NCI-H446 treated with DMSO at 0.1 percent for 48 hours (cell line): ENCODE measurements around the gene TEAD4.

Experiments
- DNase-seq: peaks from one replicate; lab custom pipeline; 2025; lab: John Stamatoyannopoulos, UW

The TEAD4 gene

DNA sequence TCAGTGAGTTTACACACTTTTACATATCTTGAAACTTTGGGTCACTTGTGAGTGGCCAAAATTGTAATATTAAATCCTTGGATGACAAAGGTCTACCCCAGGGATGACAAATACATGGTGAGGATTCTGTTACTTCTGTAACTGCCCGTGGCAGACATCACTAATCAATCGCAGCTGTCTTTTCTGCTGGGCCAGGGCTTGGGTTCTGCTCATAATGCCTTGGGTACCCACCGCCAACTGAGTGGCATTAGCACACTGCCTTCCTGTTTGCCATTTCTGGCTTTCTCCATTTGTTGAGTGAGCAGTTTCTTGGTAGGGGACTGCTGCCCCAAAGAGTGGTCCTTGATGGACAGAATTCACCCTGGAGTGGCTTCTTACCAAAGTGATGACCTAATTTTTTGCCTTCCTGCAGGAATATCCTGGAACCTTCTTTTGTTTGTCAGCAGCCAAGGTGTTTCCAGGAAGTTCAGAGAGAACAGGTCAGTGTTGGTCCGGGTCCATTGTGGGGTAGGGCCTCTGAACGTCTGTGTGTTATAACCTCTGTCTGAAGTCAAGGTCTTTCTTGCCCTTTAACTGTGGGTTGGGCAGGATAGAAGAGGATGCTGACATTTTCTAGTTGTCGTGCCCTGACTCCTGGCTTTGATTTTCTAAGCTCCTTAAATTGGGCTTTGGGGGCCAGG, 124.2 kb downstream of the TEAD4 start:
- no peak for DNase-seq

DNA sequence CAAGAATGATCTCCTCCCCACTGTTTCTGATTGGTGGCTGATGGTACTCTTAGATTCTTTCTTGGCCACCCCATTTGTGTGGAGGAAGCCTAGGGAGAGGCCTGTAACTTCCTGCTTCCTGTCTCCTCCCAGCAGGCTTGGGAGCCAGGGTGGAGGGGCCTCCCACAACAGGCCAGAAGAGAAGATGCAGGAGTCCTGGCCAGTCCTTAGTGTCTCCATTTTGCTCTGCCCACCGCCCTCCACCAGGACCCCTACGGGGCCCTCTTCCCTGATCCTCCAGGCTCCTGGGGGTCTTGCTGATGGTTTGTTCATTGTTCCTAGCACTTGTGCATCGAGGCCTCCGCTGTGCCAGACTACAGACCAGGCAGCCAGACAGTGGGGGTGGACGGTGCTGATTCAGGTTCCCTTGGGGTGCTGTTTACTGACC, 124.7 kb downstream of the TEAD4 start:
- DNase-seq = no peak

DNA sequence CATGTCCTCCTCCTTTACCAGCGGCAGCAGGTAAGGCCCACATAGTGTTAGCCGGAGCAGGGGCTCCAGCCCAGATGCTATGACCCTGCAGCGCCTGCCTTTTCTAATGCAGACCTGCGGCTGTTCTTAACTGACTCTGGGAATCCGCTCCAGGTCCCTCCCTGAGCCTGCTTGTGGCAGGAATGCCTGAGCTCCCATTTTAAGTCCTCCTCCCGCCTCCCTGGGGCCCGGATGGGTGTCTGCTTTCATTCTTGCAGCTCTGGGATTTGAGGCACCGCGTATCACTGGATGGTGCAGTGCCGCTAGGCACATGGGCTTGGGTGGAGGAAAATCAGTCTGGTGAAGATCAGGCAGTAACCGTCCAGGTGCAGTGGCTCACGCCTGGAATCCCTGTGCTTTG, 125.5 kb downstream of the TEAD4 start:
- no peak for DNase-seq

DNA sequence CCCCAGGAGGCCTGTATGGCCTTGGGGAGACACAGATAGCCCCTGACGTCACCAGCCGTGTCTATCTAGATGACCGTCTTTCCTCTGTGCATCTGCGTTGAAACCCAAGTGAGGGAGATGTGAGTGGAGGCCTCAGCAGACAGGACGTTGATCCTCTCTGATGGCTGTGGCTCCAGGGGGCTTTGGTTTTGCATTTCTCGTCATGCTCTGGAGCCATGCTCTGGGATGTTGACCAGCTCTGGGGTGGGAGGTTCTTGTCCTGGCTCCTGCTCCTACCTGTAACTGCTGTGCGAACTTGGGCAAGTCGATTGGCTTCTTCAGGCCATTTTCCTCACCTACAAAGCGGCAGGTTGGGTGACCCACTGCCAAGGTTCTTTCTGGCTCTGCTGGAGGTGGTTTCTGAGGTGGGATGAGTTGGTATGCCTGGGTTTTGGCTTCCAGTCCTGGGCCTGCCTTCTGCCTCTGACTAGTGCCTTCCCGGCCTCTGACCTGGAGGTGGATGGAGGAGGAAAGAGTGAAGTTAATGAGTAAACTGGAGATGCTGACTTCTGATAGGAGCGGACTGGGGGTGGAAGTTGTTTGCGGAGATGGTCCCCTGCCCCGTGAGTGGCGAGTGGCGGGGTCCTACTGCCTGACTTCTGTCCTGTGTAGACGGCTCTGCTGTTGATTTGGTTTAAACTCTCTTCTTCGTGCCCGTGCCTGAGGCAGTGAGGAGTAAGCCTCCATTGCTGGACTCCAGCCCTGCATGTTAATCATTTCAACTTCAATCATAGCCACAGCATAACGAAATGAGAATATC, 126.3 kb downstream of the TEAD4 start:
- no peak for DNase-seq

DNA sequence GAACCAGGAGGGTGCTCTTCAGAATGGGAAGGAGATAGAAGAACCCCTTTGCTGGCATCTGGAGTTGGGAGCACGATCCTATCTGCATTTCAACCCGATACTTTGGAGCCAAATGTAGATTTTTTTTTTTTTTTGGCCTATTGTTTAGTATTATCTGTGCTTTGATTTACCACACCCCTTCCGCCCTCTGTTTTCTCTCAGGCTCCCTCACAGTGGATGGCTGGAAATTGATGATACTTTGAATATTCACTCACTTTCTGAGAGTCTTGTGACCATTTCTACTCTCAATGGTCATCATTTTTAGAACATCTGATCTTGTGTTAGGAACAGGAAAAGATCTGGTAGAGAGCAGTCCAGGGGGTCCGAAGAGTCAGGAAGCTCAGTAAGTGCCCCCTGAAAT, 127.0 kb downstream of the TEAD4 start:
- no peak for DNase-seq

DNA sequence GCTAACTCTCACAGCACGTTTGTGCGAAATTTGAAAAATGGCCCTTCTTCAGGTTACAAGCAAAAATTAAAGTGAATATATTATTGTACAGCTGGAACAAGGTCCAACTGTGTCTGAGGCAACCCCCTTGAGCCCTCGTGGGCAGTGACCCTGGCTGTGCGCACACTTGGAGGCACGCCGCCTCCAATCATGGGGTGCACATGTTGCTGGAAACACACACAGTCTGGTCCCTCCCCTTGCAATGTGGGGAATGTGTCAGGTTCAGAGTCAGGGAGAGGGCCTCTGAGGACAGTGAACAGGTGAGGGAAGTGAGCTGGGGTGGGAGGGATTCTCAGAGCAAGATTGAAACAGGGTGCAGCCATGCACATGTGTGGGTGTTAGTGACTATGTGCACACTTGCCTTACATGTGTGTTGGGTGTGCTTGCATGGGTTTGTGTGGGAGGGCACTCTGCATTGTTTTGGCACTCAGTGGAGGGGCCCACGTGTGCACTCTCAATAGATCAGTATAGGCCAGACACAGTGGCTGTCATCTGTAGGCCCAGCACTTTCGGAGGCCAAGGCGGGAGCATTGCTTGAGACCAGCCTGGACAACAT, 127.6 kb downstream of the TEAD4 start:
- DNase-seq = no peak

DNA sequence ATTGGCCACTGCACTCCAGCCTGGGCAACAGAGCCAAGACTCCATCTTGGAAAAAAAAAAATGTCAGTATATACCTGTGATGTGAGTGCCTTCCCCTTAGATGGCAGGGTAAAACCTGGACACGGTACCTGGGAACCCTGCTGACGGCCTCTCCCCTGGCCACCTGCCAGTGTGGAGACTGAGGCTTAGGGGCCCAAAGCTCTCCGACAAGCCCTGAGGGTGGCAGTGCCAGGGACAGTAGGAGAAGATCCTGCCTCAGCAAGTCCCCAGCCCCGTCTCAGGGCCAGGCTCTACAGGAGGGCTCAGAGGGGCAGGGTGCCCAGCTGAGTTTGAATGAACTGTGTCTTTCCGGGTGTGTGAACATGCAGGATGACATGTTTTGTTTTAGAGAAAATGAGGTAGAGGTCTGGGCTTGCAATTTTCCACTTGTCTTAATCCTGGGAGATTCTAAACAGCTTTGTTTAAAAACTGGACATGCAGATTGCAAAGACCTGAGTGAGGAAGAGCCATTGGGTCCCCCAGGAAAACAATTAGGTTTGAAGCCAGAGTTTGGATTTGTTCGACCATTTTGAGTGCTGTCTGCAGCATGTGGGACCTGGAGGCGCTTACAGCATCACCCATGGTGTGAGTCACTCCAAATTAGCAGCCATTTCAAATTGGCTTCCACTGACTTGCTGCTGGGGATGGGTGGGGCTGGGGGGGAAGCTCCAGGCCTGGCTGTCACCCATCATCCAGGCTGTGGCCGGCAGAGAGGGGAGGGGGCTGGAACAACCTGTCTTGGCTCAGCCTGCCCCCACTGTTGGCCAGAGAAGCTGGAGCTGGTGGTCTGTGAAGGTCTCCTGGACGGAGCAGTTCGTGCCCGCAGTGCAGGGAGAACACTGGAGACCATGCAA, 128.8 kb downstream of the TEAD4 start:
- DNase-seq = peak; percentile 25

DNA sequence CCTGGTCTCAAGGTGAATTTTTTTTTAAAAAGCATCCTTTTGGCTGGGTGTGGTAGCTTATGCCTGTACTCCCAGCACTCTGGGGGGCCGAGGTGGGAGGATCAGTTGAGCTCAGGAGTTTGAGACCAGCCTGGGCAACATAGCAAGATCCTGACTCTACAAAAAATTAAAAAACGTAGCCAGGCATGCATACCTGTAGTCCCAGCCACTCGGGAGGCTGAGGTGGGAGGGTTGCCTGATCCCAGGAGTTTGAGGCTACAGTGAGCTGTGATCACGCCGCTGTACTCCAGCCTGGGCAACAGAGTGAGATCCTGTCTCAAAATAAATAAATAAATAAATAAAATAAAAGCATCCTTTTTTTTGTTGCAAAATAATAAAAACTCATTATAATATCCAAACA, 130.4 kb downstream of the TEAD4 start:
- no peak for DNase-seq
